NCI-H2107 (cell line): Measurements from ENCODE around the gene MLLT1.

Source experiments
- DNase-seq: peaks from one replicate; lab custom pipeline; 2025; lab: John Stamatoyannopoulos, UW

MLLT1 gene

DNA sequence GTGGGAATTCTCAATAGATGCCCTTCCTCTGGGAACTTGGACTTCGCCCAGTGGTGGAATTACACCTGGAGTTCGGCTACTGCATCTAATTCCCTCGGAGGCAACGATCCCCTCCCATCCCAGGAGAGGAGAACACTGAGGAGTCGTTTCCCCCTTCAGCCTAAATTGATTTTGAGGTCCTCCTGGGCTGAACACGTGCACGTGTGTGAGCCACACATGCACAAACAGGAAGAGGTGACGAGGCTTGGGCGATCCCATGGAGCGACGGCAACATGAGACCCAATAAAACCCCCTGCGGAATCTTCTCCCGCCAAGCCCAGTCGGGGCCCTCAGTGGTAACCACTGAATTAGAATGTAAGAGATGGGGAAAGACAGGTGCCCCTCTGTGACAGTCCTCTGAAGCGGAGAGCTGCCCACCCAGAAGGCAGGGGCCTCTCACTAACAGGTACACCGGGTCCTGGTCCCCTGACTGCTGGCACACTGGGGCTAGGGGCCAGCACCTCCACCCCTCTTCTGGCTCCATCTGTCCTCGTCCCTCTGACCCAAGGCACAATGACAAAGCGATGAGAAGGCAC lies 4.5 kb downstream of the MLLT1 start:
- no peak for DNase-seq

DNA sequence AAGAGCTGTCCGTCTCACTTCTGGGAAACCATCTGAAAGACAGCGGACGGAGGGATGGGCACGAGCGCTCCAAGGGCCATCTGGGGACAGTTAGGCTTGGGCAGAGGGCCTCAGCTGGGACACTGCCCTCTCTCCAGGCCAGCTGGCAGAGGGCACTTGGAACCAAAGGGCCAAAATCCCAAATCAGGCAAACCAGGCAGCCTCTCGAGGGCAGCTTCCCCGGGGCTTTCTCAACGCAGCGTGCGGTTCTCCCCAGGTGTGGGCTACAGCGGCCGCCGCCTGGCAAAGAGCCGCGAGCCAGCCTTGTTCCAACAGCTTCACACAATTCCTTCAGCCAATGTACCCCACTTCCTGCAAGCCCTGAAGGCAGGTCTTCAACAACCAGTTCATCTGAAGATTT lies 5.0 kb downstream of the MLLT1 start:
- DNase-seq: no peak

GRCh38 chr19:6273701-6274601 lies 5.8 kb downstream of the MLLT1 start:
- DNase-seq: no peak

DNA sequence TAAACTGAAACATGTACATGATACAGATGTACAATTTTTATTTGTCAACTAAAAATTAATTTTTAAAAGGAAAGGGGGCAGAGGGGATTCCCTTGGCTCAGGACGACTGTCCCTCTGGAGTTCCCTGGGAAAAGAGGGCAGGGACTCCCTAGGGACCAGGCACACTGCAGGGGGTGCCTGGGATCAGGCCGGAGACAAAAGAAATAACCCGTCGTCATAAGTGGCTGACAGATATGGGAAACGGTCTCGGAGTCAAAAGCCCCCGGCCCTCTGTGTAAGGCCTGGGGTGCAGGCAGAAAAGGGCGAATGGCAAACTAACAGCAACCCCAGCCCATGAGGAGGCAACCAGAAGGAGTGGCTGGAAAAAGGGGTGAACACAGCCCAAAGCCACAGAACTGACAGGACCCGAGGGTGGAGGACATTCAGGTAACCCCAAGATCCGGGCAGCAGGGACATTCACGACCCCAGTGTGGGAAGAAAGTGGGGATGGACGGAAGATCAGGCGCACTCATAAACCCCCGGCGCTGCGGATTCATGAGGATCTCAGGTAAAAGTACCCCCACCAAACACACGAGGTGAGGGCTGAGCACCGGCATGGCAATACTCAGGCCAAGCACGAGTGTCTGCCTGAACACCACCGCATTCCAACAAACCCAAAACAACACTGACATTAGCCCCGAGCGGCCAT lies 6.7 kb downstream of the MLLT1 start:
- DNase-seq: no peak

DNA sequence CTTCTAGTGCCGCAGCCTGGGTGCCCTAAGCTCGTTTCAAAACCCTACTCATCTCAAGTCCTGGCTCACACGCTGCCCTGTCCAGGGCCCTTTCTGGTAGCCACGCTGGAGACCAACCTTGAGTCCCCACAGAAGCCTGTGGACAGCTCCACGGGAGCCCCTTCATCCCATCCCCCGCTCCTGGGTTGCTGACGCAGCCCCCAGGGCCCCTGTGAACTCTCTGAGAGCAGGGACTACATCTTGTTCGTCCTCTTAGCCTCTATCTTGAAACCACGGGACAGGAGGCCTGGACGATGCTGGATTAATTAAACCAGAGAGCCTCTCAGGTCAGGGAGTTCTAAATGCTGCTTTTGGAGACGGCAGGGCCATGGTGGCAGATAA lies 7.4 kb downstream of the MLLT1 start:
- DNase-seq: no peak

DNA sequence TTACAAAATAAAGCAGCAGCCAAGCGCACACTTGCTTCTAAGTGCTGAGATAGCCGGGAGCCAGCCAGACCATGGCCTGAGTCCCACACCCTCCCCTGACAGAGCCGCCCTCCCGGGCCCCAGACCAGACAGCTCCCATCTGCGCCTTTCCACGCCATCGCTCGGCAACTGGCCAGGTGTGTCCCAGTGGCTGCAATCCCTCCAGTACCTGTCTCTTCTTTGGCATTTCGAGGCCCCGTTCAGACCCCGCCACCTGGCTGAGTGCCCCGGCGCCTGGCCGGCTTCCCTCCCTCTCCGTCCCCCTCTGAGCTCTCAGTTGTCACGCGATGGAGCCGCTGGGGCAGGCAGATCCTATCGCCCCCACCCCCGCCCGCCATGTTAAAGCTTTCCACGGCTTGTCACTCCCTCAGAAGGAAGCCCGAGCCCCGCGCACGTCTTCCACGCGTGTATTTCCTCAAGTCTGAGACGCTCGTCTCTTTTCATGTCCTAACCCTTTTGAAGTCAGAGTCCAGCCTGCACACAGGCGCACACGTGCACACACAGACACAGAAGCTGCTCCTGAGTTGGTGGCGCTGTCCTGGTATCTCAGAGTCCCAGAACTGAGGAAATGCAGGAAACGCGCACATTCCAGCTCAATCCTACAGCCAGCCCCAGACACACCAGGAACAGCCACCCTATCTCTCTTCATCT lies 7.9 kb downstream of the MLLT1 start:
- DNase-seq: no peak

GRCh38 chr19:6271251-6271650 lies 8.5 kb downstream of the MLLT1 start:
- DNase-seq: no peak

DNA sequence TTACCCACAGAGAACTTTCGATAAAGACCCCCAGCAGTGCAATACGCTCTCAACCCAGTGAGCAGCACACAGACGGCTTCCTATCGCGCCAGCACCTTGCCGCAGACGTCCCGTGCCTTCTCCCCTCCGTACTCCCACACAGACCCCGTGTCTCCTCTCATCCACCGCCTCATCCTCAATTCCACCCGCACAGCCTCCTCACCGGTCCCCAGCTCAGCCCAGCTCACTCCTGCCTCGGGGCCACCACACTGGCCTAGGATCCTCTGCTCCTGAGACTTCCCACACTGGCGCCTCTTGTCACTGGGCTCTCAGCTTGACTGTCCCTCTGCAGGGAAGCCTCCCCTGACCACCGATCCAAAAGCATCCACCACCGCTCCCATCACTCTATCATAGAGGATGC lies 9.0 kb downstream of the MLLT1 start:
- DNase-seq: no peak

GRCh38 chr19:6270076-6270745 lies 9.6 kb downstream of the MLLT1 start:
- DNase-seq: no peak

DNA sequence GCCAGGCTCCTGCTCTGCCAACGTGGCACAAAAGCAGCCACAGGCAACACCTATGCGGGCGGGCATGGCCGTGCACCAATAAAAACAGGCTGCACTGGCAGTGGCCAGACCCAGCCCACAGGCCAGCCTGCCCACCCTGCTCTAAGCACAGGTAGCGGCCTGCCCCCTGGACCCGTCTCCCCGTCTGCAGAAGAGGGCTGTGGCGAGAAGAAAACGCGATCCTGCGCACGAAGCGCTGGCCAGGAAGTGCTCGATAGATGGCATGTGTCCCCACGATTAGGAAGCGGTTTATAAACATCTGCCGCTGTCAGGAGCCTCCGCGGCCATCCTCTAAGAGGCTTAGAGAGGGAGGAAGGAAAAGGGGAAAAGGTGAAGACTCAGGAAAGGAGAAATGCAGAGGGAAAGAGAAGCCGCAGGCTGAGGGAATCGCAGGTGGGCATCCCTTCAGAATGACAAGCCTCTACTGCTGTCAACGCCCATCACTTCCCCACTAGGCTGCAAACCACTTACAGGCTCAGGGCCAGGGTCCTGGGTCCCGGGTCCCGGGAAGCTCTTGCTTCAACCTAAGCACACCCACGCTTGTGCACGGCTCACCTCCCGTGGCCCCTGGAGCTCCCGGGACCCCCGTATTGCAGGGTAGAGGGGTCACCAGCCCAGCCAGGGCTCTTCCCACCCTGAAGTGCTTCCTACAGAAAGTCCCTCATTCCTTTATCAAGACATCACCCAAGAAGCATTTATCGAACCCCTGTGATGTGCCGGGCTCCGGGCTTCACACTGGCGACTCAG lies 10.5 kb downstream of the MLLT1 start:
- no peak for DNase-seq

DNA sequence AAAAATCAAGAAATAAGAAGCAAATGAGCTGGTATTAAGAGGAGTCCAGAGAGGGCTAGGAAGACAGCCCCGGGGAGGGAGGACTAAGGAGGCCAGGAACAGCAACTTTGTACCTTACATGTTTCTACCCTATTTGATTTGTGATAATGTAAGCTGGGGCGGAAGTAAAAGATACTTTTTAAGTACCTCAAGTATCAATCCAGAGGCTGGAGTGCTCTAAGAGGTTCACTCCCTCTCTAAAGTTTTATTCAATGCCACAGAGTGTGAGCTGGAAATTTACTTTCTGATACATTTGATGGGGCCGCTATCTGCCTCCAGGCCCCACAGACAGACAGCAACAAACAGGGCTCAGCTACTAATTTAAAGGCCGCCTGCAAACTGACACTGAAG lies 11.4 kb downstream of the MLLT1 start:
- no peak for DNase-seq

DNA sequence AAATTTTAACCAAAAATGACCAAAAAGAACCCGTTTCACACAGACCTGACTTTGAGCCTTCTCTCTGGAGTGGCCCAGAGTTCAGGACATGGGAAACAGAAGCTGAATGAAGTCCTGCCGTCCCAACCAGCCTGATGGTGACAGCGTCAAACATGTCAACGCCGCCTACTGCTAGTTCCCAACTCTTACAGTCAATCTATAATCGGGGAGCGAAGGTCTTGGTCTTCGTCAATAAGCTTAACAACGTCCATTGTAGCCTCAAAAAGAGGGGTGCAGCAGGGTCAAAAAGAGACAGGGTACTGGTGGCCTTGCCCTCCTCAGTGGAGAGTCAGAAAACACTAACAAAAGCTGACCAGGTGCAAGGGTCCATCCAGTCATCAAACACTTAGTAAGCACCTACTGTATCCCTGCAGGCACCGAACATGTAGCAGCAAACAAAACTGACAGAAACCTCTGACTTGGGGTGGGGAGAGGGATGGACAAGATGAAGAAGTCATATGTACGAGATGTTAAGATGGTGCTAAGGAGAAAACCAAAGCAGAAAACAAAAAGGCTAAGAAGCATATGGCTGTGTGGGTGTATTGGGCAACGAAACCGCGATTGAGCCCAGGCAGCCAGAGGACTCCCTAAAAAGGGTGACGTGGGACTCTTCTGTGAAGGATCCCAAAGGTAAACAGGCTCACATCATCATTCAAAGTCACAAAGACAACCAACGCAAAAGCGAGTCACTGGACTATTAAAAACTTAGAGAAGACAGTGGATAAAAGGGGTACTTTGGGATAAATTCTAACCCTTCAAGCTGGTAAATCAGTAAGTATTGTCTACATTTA lies 12.0 kb downstream of the MLLT1 start:
- no peak for DNase-seq

DNA sequence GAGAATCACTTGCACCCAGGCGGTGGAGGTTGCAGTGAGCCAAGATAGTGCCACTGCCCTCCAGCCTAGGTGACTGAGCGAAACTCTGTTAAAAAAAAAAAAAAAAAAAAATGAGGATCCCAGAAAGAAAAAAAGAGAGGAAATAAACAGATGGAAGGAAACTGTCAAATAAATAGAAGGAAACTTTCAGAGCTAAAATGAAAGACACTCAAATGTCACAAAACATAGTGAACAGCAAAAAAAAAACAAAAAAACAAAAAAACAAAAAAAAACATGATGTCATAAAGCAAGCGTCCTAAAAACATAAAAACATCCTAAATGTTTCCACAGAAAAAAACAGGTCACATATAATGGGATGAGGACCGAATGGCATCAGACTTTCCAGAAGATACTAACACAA lies 15.0 kb downstream of the MLLT1 start:
- DNase-seq: no peak

DNA sequence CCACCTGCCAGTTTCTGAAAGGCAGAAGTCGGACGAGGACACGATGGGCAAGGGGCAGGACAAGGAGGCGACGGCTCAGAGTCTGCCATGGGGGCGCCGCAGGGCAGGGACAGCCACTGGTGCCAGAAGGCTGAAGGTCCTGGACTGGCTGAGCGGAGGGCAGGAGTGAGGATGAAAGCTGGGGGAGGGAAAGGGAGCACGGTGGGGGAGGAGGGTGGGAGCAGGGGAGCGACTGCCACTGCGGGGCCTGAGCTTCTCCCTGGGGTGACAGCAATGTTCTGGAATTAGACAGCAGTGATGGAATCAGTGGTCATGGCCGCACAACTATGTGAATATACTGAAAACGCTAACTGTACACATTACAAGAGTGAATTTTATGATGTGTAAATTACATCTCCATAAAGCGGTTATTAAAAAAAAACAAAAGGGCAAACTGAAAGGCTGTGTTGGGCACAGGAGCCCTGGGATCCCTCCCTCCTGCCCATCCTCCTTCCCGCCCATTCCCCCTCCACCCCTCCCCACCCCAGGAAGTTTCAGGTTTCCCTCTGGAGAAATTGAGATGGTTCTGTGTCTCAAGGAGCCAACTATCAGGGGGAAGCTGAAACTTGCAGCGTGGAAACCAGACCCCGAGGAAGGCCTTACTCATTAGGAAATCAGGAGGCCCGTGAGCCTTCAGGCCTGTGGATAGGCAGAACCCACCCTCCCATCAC lies 15.9 kb downstream of the MLLT1 start:
- DNase-seq: no peak

DNA sequence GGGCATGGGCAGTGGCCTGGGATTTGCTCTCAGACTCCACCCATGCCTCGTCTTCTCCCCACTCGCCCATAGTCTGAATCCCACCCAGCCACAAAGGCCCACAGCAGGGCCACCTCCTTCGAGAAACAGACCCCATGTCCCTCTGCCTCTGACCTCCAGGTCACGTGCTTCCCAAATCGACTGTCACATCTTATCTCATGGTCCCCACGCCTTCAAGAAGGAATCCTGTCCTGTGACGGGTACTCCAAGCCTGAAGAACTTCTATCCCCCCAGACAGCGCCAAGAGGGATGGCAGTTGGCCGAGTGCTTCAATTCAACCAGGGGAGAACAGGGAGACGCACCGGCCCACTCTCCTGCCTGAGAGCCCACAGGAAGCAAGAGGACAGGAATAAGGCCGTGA lies 16.5 kb downstream of the MLLT1 start:
- DNase-seq: no peak

- no peak for DNase-seq
Measured at GRCh38 chr19:6262519-6262918, 17.3 kb downstream of the MLLT1 start.

DNA sequence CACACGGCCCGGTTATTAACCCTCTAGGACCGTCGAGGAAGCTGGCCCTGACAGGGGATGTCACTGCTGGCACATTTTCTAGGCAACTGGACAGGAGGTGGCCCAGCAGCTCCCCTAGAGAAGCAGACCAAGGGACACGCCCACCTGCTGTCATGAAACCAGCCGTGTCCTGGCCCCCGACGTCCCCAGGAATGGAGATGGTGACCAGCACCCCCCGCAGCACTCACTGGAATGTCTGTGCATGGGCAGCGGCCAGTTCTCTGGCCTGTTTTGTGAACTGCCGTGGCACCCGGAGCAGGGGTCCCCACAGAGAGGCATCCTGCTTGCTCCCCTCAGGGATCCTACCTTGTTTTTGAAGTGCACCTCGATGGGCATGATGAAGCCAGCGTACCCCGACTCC lies 17.9 kb downstream of the MLLT1 start:
- DNase-seq: no peak

DNA sequence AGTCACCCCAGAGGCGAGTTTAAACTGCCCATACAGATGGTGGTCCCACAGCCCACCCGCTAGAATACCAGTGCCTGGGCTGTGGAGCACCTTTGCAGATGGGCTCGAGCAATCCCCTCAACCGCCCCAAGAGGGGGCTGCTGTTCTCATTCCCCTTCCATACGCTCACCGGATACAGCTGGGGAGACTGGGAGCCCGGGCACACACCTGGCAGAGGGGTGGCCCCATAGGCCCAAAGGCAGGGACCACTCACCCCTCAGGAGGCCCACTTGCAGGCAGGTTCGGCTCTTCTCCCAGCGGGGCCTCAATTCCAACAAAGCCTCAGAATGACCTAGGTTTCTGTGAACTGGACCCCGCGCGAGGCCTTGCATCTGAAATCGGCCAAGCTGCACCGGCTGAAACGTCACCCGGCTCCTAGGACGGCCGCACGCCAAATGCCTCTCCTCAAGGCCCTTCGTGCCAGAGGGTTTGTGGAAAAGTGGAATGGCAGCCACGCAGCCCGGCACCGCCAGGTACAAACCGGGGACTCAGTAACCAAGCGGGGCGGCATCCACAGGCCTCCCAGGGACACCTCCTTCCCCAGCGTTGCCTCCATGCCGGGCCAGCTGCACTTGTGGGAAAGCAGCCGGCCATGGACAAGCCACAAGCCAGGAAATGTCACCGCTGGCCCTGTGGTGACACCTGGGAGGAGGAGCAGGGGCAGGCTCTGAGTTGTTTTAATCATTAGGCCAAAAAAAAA lies 18.7 kb downstream of the MLLT1 start:
- no peak for DNase-seq

GRCh38 chr19:6260376-6260775 lies 19.4 kb downstream of the MLLT1 start:
- DNase-seq: no peak
